Activated naive CD8-positive, alpha-beta T cell treated with anti-CD3 and anti-CD28 coated beads for 36 hours (primary cell): ENCODE results near the gene LNX2. TPM values are rescaled to one million over a fixed set of nuclear protein-coding genes. Genes with fewer than 3 reads are reported as not detected.

ENCODE experiments used
- DNase-seq: peaks from one replicate; pipeline ENCODE4 v3.0.0; 2021
- H3K27ac Mint-ChIP-seq: one replicate; pipeline ENCODE4 v1.8.0; 2022; ENCODE audit warnings: mild to moderate bottlenecking, moderate library complexity, mixed read lengths
- H3K27me3 Mint-ChIP-seq: one replicate; pipeline ENCODE4 v1.8.0; 2022; ENCODE audit warnings: mild to moderate bottlenecking, mixed read lengths
- H3K36me3 Mint-ChIP-seq: one replicate; pipeline ENCODE4 v1.8.0; 2021; ENCODE audit warnings: mild to moderate bottlenecking, mixed read lengths
- H3K4me1 Mint-ChIP-seq: one replicate; pipeline ENCODE4 v1.8.0; 2021; ENCODE audit warnings: mixed read lengths
- H3K4me3 Mint-ChIP-seq: one replicate; pipeline ENCODE4 v1.8.0; 2022; ENCODE audit warnings: mild to moderate bottlenecking, moderate library complexity, mixed read lengths
- H3K9me3 Mint-ChIP-seq: one replicate; pipeline ENCODE4 v1.8.0; 2022; ENCODE audit warnings: mixed read lengths
- total RNA-seq, 2 experiments: library from RNA; stranded (reverse); gene quantifications; one replicate each; pipeline ENCODE4 v1.2.3, GENCODE V29; 2021

Gene LNX2
- total RNA-seq, 2 experiments from 2014 or later = 3.8 to 4.0 TPM

- Mint-ChIP-seq H3K9me3 (no peaks in the 10 kb centered on the region), H3K4me1 (no peaks in the 10 kb centered on the region), H3K4me3 (no peak overlapping the region), H3K36me3 (no peaks in the 10 kb centered on the region), H3K27ac (no peak overlapping the region), H3K27me3 (no peaks in the 10 kb centered on the region)
- no peak for DNase-seq
Observed at GRCh38 chr13:27496536-27497273, 123.6 kb downstream of the LNX2 start.

- Mint-ChIP-seq H3K9me3 (no peaks in the 10 kb centered on the region), H3K36me3 (no peaks in the 10 kb centered on the region), H3K4me1 (no peaks in the 10 kb centered on the region), H3K27me3 (no peaks in the 10 kb centered on the region), H3K4me3 (no peak overlapping the region), H3K27ac (no peak overlapping the region)
- no peak for DNase-seq
Observed at GRCh38 chr13:27496006-27496405, 124.3 kb downstream of the LNX2 start.

Other genes starting within 250 kb of the LNX2 start
- 100 to 1,000 TPM; 284 to 285 TPM for gene GTF3A, start 195.9 kb downstream of the LNX2 start, total RNA-seq
- 10 to 100 TPM; 28.7 to 30.4 TPM for gene MTIF3, start 170.0 kb downstream of the LNX2 start, total RNA-seq
- 100 to 1,000 TPM; 162 to 165 TPM for gene POLR1D, start 1.4 kb upstream of the LNX2 start, total RNA-seq
- gene GSX1, start 172.0 kb upstream of the LNX2 start, total RNA-seq = not detected